Mucosa of stomach (tissue), 1 donor: ENCODE data around the gene MAPKAP1.

ENCODE experiments used
- H3K27me3 ChIP-seq: one replicate; pipeline ENCODE4 v1.7.0; 2013; ENCODE audit warnings: mild to moderate bottlenecking, low read length; ENCODE audit not compliant: control insufficient read depth, insufficient read depth
- H3K36me3 ChIP-seq: one replicate; pipeline ENCODE4 v1.7.0; 2013; ENCODE audit warnings: low read length; ENCODE audit not compliant: control insufficient read depth, insufficient read depth
- H3K4me1 ChIP-seq: one replicate; pipeline ENCODE4 v1.7.0; 2013; ENCODE audit warnings: mild to moderate bottlenecking, low read length; ENCODE audit not compliant: control insufficient read depth, insufficient read depth
- H3K4me3 ChIP-seq: one replicate; pipeline ENCODE4 v1.7.0; 2013; ENCODE audit warnings: low read length
- H3K9ac ChIP-seq: one replicate; pipeline ENCODE4 v1.7.0; 2013; ENCODE audit warnings: mild to moderate bottlenecking, low read length, moderate library complexity
- H3K9me3 ChIP-seq: one replicate; pipeline ENCODE4 v1.7.0; 2013; ENCODE audit warnings: mild to moderate bottlenecking, low read length, moderate library complexity; ENCODE audit not compliant: control insufficient read depth
- donor health status: Pancreatic carcinoma.

Gene MAPKAP1

GRCh38 chr9:125685167-125685566 lies 21.8 kb downstream of the MAPKAP1 start:
- no peaks in the 10 kb centered on the region for H3K9me3 ChIP-seq
- no peak overlapping the region for H3K4me3 ChIP-seq
- no peak overlapping the region for H3K9ac ChIP-seq
- H3K27me3 ChIP-seq: no peaks in the 10 kb centered on the region
- H3K4me1 ChIP-seq: no peaks in the 10 kb centered on the region
- no peaks in the 10 kb centered on the region for H3K36me3 ChIP-seq

- H3K4me1 ChIP-seq: no peaks in the 10 kb centered on the region
- no peaks in the 10 kb centered on the region for H3K27me3 ChIP-seq
- no peak overlapping the region for H3K4me3 ChIP-seq
- H3K9ac ChIP-seq: no peak overlapping the region
- no peaks in the 10 kb centered on the region for H3K36me3 ChIP-seq
- no peaks in the 10 kb centered on the region for H3K9me3 ChIP-seq
Observed at GRCh38 chr9:125683486-125683885, 23.5 kb downstream of the MAPKAP1 start.

- H3K36me3 ChIP-seq: no peaks in the 10 kb centered on the region
- no peaks in the 10 kb centered on the region for H3K4me1 ChIP-seq
- H3K4me3 ChIP-seq: no peak overlapping the region
- no peak overlapping the region for H3K9ac ChIP-seq
- H3K27me3 ChIP-seq: no peaks in the 10 kb centered on the region
- no peaks in the 10 kb centered on the region for H3K9me3 ChIP-seq
Observed at GRCh38 chr9:125682340-125682739, 24.7 kb downstream of the MAPKAP1 start.

- Histone ChIP-seq H3K4me3 (no peak overlapping the region), H3K4me1 (no peaks in the 10 kb centered on the region), H3K27me3 (no peaks in the 10 kb centered on the region), H3K36me3 (no peaks in the 10 kb centered on the region), H3K9me3 (no peaks in the 10 kb centered on the region), H3K9ac (no peak overlapping the region)
Observed at GRCh38 chr9:125681657-125682056, 25.4 kb downstream of the MAPKAP1 start.

- Histone ChIP-seq H3K9ac (no peak overlapping the region), H3K4me3 (no peak overlapping the region), H3K9me3 (no peaks in the 10 kb centered on the region), H3K36me3 (no peaks in the 10 kb centered on the region), H3K4me1 (no peaks in the 10 kb centered on the region), H3K27me3 (no peaks in the 10 kb centered on the region)
Observed at GRCh38 chr9:125681086-125681622, 25.9 kb downstream of the MAPKAP1 start.

- Histone ChIP-seq H3K36me3 (no peaks in the 10 kb centered on the region), H3K4me1 (no peaks in the 10 kb centered on the region), H3K9me3 (no peaks in the 10 kb centered on the region), H3K9ac (no peak overlapping the region), H3K27me3 (no peaks in the 10 kb centered on the region), H3K4me3 (no peak overlapping the region)
Observed at GRCh38 chr9:125680445-125680844, 26.6 kb downstream of the MAPKAP1 start.

GRCh38 chr9:125679597-125680189 lies 27.3 kb downstream of the MAPKAP1 start:
- Histone ChIP-seq H3K27me3 (no peaks in the 10 kb centered on the region), H3K36me3 (no peaks in the 10 kb centered on the region), H3K9me3 (no peaks in the 10 kb centered on the region), H3K4me3 (no peak overlapping the region), H3K9ac (no peak overlapping the region), H3K4me1 (peaks cover 5% of the 10 kb centered on the region)

- Histone ChIP-seq H3K4me3 (no peak overlapping the region), H3K4me1 (peaks cover 5% of the 10 kb centered on the region), H3K27me3 (no peaks in the 10 kb centered on the region), H3K36me3 (no peaks in the 10 kb centered on the region), H3K9ac (no peak overlapping the region), H3K9me3 (no peaks in the 10 kb centered on the region)
Observed at GRCh38 chr9:125674981-125675973, 31.7 kb downstream of the MAPKAP1 start.

GRCh38 chr9:125672876-125673275 lies 34.1 kb downstream of the MAPKAP1 start:
- Histone ChIP-seq H3K9ac (no peak overlapping the region), H3K4me3 (no peak overlapping the region), H3K36me3 (no peaks in the 10 kb centered on the region), H3K4me1 (peaks cover 5% of the 10 kb centered on the region), H3K9me3 (no peaks in the 10 kb centered on the region), H3K27me3 (no peaks in the 10 kb centered on the region)

GRCh38 chr9:125663127-125663526 lies 43.9 kb downstream of the MAPKAP1 start:
- H3K27me3 ChIP-seq: no peaks in the 10 kb centered on the region
- H3K9me3 ChIP-seq: no peaks in the 10 kb centered on the region
- no peak overlapping the region for H3K4me3 ChIP-seq
- no peaks in the 10 kb centered on the region for H3K4me1 ChIP-seq
- no peak overlapping the region for H3K9ac ChIP-seq
- no peaks in the 10 kb centered on the region for H3K36me3 ChIP-seq

GRCh38 chr9:125660557-125660956 lies 46.5 kb downstream of the MAPKAP1 start:
- no peaks in the 10 kb centered on the region for H3K27me3 ChIP-seq
- H3K4me1 ChIP-seq: no peaks in the 10 kb centered on the region
- no peak overlapping the region for H3K9ac ChIP-seq
- H3K36me3 ChIP-seq: no peaks in the 10 kb centered on the region
- H3K4me3 ChIP-seq: no peak overlapping the region
- no peaks in the 10 kb centered on the region for H3K9me3 ChIP-seq

GRCh38 chr9:125659954-125660353 lies 47.1 kb downstream of the MAPKAP1 start:
- no peaks in the 10 kb centered on the region for H3K27me3 ChIP-seq
- H3K4me3 ChIP-seq: no peak overlapping the region
- no peak overlapping the region for H3K9ac ChIP-seq
- no peaks in the 10 kb centered on the region for H3K36me3 ChIP-seq
- no peaks in the 10 kb centered on the region for H3K9me3 ChIP-seq
- H3K4me1 ChIP-seq: no peaks in the 10 kb centered on the region
